ENCODE data around the gene TMPRSS2. TPM values are rescaled to one million over a fixed set of nuclear protein-coding genes. Genes with fewer than 3 reads are reported as not detected.

The TMPRSS2 gene
- total and polyA plus RNA-seq, 7 donors, result 0.03 to 0.15 (median 0.10) TPM; not detected in 3

GRCh38 chr21:41523175-41523574 is 15.2 kb upstream of the TMPRSS2 start:
- DNase-seq, result no peak
- ATAC-seq, result no peak
- no peak overlapping the region for H3K27ac ChIP-seq
- H3K36me3 ChIP-seq (ENCODE audit: insufficient read depth in 1 of 2, low read depth in 1 of 2), result no peaks in the 10 kb centered on the region
- H3K9me3 ChIP-seq, result no peaks in the 10 kb centered on the region
- 79 to 96% (median 88%) methylated on average over 3 of the region's 3 CpGs for WGBS, 3 donors
- H3K4me3 ChIP-seq, result no peak overlapping the region
- TF ChIP-seq CTCF (IDR thresholded peaks at IDR 0.05), result no peak
- H3K4me1 ChIP-seq, result no peaks in the 10 kb centered on the region
- peaks cover 0 to 10% (median 4%) of the 10 kb centered on the region in 3 donors for H3K27me3 ChIP-seq (ENCODE audit: insufficient read depth in 3 of 3, low read length in 2 of 3)
- intact Hi-C loops (cut with DNase I), result no loop called here

GRCh38 chr21:41521489-41522027 is 13.6 kb upstream of the TMPRSS2 start:
- 65 to 74% (median 73%) methylated on average over 4 of the region's 4 CpGs for WGBS, 3 donors
- Histone ChIP-seq H3K27me3 (ENCODE audit: insufficient read depth in 3 of 3, low read length in 2 of 3) (peaks cover 0 to 4% (median 3%) of the 10 kb centered on the region in 3 donors), H3K4me3 (no peak overlapping the region)

GRCh38 chr21:41520560-41521442 is 12.8 kb upstream of the TMPRSS2 start:
- no peak overlapping the region for H3K4me3 ChIP-seq
- no peak for ATAC-seq
- TF ChIP-seq CTCF (IDR thresholded peaks at IDR 0.05), result no peak
- peaks cover 0 to 3% (median under 1%) of the 10 kb centered on the region in 3 donors for H3K27me3 ChIP-seq (ENCODE audit: insufficient read depth in 3 of 3, low read length in 2 of 3)
- no peak for DNase-seq
- intact Hi-C loops (cut with DNase I), result no loop called here
- H3K4me1 ChIP-seq, result no peaks in the 10 kb centered on the region
- H3K27ac ChIP-seq, result no peak overlapping the region
- 50 to 59% (median 51%) methylated on average over 5 of the region's 5 CpGs for WGBS, 3 donors
- H3K36me3 ChIP-seq (ENCODE audit: insufficient read depth in 1 of 2, low read depth in 1 of 2), result no peaks in the 10 kb centered on the region
- no peaks in the 10 kb centered on the region for H3K9me3 ChIP-seq

More at GRCh38 chr21:41521489-41522027, 13.6 kb upstream of the TMPRSS2 start:
- no peak for ATAC-seq
- Histone ChIP-seq H3K9me3 (no peaks in the 10 kb centered on the region), H3K27ac (no peak overlapping the region), H3K36me3 (ENCODE audit: insufficient read depth in 1 of 2, low read depth in 1 of 2) (no peaks in the 10 kb centered on the region), H3K4me1 (no peaks in the 10 kb centered on the region)
- intact Hi-C loops (cut with DNase I), result no loop called here
- DNase-seq, result no peak
- no peak for TF ChIP-seq CTCF (IDR thresholded peaks at IDR 0.05)

GRCh38 chr21:41519806-41520559 is 12.0 kb upstream of the TMPRSS2 start:
- intact Hi-C loops (cut with DNase I), result no loop called here
- 72 to 79% (median 74%) methylated on average over 9 of the region's 9 CpGs for WGBS, 3 donors

More at GRCh38 chr21:41519806-41520559, 12.0 kb upstream of the TMPRSS2 start:
- H3K4me3 ChIP-seq, result no peak overlapping the region
- no peaks in the 10 kb centered on the region for H3K36me3 ChIP-seq (ENCODE audit: insufficient read depth in 1 of 2, low read depth in 1 of 2)
- DNase-seq (no peak), ATAC-seq (no peak)
- H3K9me3 ChIP-seq, result no peaks in the 10 kb centered on the region
- TF ChIP-seq CTCF (IDR thresholded peaks at IDR 0.05), result no peak
- H3K27me3 ChIP-seq (ENCODE audit: insufficient read depth in 3 of 3, low read length in 2 of 3), result peaks cover 0 to under 1% (median 0%) of the 10 kb centered on the region in 3 donors
- H3K4me1 ChIP-seq, result no peaks in the 10 kb centered on the region
- no peak overlapping the region for H3K27ac ChIP-seq

Data from psoas muscle (tissue), 8 donors.